ENCODE measurements around the gene VIPR2. TPM values are rescaled to one million over a fixed set of nuclear protein-coding genes. Genes with fewer than 3 reads are reported as not detected.
"Not testable (repeated sequence)": the region's sequence is repeated elsewhere in the genome, so short reads cannot be mapped to it uniquely, and the experiment has no call there.

Gene VIPR2
- total and polyA plus RNA-seq, 3 donors from 2014 or later = 2.5 to 5.3 (median 4.9) TPM

DNA sequence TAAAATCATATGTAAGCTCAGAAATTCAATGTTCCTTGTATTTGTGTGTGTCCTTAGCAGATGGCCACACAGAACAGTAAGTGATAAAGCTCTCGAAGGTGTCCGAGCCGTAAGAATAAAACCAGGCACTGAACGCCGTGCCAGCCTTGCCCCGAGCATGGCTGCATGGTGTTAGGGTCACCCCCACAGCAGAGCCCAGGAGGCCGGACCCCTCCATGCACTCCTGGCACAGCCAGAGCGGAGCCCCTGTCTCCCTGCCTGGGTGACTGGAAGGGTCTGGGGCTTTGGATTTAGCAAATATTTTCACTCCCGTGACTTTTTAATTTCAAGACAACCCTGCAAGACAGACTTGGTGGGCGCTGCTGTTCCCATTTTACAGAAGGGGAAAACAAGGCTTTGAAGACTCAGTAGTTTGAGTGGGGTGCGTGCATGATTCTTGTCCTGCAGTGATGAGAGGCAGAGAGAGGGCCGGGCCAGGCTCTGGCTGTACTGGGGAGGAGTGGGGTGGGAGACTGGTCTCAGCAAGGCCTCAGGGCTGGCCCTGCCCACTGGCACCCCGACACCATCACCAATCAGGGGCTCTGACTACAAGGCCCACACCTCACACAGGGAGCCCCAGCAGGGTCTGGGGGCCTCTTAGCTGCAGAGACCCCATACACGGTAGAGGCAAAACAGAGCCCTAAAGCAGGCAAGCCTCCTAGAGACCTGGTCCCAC, 39.4 kb downstream of the VIPR2 start:
- H3K27ac ChIP-seq = no peak overlapping the region
- WGBS, 2 donors = 94 to 96% methylated on average over 12 to 14 of the region's 14 CpGs
- H3K4me1 ChIP-seq = peaks cover 3% of the 10 kb centered on the region
- H3K4me3 ChIP-seq = no peak overlapping the region
- no peaks in the 10 kb centered on the region for H3K36me3 ChIP-seq (ENCODE audit: low read depth, missing control alignments)
- H3K9me3 ChIP-seq = no peaks in the 10 kb centered on the region
- DNase-seq = no peak
- TF ChIP-seq, protein P1, sequence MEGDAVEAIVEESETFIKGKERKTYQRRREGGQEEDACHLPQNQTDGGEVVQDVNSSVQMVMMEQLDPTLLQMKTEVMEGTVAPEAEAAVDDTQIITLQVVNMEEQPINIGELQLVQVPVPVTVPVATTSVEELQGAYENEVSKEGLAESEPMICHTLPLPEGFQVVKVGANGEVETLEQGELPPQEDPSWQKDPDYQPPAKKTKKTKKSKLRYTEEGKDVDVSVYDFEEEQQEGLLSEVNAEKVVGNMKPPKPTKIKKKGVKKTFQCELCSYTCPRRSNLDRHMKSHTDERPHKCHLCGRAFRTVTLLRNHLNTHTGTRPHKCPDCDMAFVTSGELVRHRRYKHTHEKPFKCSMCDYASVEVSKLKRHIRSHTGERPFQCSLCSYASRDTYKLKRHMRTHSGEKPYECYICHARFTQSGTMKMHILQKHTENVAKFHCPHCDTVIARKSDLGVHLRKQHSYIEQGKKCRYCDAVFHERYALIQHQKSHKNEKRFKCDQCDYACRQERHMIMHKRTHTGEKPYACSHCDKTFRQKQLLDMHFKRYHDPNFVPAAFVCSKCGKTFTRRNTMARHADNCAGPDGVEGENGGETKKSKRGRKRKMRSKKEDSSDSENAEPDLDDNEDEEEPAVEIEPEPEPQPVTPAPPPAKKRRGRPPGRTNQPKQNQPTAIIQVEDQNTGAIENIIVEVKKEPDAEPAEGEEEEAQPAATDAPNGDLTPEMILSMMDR (IDR thresholded peaks at IDR 0.05) = no peak
- TF ChIP-seq POLR2A (IDR thresholded peaks at IDR 0.05) = no peak
- H3K27me3 ChIP-seq = no peaks in the 10 kb centered on the region
- intact Hi-C loops (cut with DNase I; ENCODE audit: low total_unique reads) = no loop called here

DNA sequence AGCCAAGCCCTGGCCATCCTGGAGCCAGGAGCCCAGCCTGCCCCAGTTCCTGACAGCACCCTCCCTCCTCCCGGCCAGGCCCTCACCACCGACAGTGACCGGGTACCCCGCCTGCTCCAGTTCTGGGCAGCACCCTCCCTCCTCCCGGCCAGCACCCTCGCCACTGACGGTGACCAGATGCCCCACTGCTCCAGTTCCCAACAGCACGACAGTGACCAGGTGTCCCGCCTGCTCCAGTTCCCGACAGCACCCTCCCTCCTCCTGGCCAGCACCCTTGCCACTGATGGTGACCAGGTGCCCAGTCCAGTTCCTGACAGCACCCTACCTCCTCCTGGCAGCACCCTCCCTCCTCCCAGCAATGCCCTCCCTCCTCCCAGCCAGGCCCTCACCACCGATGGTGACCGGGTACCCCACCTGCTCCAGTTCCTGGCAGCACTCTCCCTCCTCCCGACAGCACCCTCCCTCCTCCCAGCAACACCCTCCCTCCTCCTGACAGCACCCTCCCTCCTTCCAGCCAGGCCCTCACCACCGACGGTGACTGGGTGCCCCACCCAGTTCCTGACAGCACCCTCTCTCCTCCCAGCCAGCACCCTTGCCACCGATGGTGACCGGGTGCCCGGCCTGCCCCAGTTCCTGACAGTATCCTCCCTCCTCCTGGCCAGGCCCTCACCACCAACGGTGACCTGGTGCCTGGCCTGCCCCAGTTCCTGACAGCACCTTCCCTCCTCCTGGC, 40.3 kb downstream of the VIPR2 start:
- H3K4me1 ChIP-seq = peaks cover 3% of the 10 kb centered on the region
- intact Hi-C loops (cut with DNase I; ENCODE audit: low total_unique reads) = no loop called here
- H3K27ac ChIP-seq = no peak overlapping the region
- no peak overlapping the region for H3K4me3 ChIP-seq
- DNase-seq = no peak
- TF ChIP-seq, protein P1 (IDR thresholded peaks at IDR 0.05) = no peak
- TF ChIP-seq POLR2A (IDR thresholded peaks at IDR 0.05) = no peak
- H3K36me3 ChIP-seq (ENCODE audit: low read depth, missing control alignments) = no peaks in the 10 kb centered on the region
- no peaks in the 10 kb centered on the region for H3K27me3 ChIP-seq
- WGBS, 2 donors = 82 to 88% methylated on average over 18 to 19 of the region's 19 CpGs
- no peaks in the 10 kb centered on the region for H3K9me3 ChIP-seq

DNA sequence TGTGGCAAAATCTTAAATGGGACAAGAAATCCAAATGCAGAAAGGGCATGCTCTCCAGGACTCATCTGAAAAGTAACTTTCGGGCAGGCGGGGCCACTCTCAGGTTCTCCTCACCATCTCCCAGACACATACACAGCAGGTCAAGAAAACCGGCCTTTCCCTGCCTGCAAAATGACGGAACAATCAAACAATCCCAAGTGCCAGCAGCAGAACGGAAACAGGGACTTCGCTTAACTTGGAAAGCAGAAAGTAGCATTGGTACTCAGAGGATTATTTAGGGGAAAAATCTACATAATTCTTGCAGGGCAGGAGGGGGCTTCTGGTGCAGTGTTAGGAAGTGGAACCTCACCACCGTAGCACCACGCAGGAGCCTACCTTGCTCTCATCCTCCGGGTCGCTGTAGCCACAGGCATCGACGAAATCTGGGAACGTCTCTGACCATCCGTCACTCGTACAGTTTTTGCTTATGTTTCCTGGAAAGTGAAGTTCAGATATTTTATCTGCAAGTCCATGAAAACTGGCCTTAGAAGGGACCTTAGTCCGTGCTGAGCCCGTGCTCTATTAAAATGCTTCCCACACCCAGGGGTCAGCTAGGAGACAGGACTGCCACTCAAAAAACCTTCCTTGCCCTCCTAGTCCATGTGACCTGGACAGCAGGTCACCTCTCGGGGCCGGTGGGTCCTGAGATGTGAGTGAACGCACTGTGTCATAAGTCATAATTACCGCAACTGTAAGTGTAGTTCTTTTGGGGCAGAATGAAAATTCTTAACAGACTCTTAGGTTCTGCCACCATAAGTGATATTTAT, 41.1 kb downstream of the VIPR2 start:
- H3K4me1 ChIP-seq = peaks cover 6% of the 10 kb centered on the region
- no peak overlapping the region for H3K27ac ChIP-seq

DNA sequence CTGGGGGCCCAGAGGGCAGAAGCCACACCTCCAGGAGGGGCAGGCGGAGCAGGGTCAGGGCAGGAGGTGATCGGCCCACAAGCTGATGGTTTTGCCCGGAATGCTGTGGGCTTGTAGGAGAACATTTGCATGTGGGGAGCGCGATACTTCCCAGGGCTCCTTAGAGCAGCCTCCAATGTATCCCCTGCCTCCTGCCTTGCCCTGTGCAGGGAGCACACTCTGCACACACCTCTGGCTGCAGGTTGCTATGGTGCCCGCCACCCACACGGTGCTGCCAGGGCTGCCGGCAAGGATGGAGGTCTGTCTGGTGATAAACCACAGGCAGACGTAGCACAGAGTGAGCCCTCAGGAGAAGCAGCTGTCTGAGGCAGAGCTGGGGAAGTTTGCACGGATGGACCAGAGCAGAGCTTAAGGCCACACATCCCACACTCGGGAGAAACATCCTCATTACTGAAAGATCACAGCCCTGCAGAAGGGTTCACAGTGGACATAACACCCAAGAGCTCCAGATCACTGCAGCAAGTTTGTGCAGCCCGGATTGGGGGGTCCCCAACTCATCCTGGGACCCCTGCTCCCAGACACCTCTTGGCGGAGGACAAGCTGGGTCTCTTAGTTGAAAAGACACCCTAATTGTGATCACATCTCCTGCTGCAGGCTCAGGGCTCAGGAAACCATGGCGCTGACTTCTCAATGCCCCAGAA, 41.8 kb downstream of the VIPR2 start:
- WGBS, 2 donors = 87 to 90% methylated on average over 9 to 14 of the region's 14 CpGs
- intact Hi-C loops (cut with DNase I; ENCODE audit: low total_unique reads) = no loop called here
- Histone ChIP-seq H3K27me3 (no peaks in the 10 kb centered on the region), H3K4me1 (peaks cover 4% of the 10 kb centered on the region), H3K4me3 (no peak overlapping the region), H3K27ac (no peak overlapping the region), H3K36me3 (ENCODE audit: low read depth, missing control alignments) (no peaks in the 10 kb centered on the region), H3K9me3 (no peaks in the 10 kb centered on the region)
- TF ChIP-seq POLR2A (IDR thresholded peaks at IDR 0.05) = no peak
- TF ChIP-seq, protein P1 (IDR thresholded peaks at IDR 0.05) = no peak
- DNase-seq = no peak

More for the DNA sequence above, 41.1 kb downstream of the VIPR2 start:
- H3K36me3 ChIP-seq (ENCODE audit: low read depth, missing control alignments) = no peaks in the 10 kb centered on the region
- 89 to 91% methylated on average over 21 of the region's 21 CpGs for WGBS, 2 donors
- no peaks in the 10 kb centered on the region for H3K27me3 ChIP-seq
- intact Hi-C loops (cut with DNase I; ENCODE audit: low total_unique reads) = no loop called here
- TF ChIP-seq, protein P1 (IDR thresholded peaks at IDR 0.05) = no peak
- no peak for TF ChIP-seq POLR2A (IDR thresholded peaks at IDR 0.05)
- no peak for DNase-seq
- no peak overlapping the region for H3K4me3 ChIP-seq
- no peaks in the 10 kb centered on the region for H3K9me3 ChIP-seq

DNA sequence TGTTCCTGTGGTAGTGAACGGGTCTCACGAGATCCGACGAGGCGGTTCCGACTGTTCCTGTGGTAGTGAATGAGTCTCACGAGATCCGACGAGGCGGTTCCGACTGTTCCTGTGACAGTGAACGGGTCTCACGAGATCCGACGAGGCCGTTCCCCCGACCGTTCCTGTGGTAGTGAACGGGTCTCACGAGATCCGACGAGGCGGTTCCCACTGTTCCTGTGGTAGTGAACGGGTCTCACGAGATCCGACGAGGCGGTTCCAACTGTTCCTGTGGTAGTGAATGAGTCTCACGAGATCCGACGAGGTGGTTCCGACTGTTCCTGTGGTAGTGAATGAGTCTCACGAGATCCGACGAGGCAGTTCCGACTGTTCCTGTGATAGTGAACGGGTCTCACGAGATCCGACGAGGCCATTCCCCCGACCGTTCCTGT, 43.0 kb downstream of the VIPR2 start:
- H3K4me3 ChIP-seq; H3K4me1 ChIP-seq; intact Hi-C loops (cut with DNase I; ENCODE audit: low total_unique reads); H3K27ac ChIP-seq; H3K9me3 ChIP-seq; H3K36me3 ChIP-seq (ENCODE audit: low read depth, missing control alignments); DNase-seq; H3K27me3 ChIP-seq: not testable (repeated sequence)
- WGBS, 2 donors = 92 to 94% methylated on average over 31 to 42 of the region's 42 CpGs

DNA sequence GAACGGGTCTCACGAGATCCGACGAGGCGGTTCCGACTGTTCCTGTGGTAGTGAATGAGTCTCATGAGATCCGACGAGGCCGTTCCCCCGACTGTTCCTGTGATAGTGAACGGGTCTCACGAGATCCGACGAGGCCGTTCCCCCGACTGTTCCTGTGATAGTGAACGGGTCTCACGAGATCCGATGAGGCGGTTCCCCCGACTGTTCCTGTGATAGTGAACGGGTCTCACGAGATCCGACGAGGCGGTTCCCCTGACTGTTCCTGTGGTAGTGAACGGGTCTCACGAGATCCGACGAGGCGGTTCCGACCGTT, 43.6 kb downstream of the VIPR2 start:
- intact Hi-C loops (cut with DNase I; ENCODE audit: low total_unique reads); H3K4me1 ChIP-seq; H3K4me3 ChIP-seq; H3K36me3 ChIP-seq (ENCODE audit: low read depth, missing control alignments); H3K27me3 ChIP-seq; DNase-seq; H3K9me3 ChIP-seq; H3K27ac ChIP-seq: not testable (repeated sequence)
- 90 to 95% methylated on average over 19 to 33 of the region's 33 CpGs for WGBS, 2 donors
